H9 (cell line): ENCODE results near the gene CCDC137. TPM values are rescaled to one million over a fixed set of nuclear protein-coding genes. Genes with fewer than 3 reads are reported as not detected.

Experiments
- DNase-seq: peaks from one replicate; pipeline ENCODE4 v3.0.0-alpha.2; 2017
- H2AFZ ChIP-seq: one replicate; pipeline ENCODE4 v1.6.1; 2013; ENCODE audit warnings: mild to moderate bottlenecking, low read length, control low read depth, moderate library complexity
- H2AK5ac ChIP-seq: 2 replicates; pipeline ENCODE4 v1.6.1; 2013; ENCODE audit warnings: low read length, control low read depth, mixed read lengths; ENCODE audit not compliant: insufficient read length
- H2BK120ac ChIP-seq: one replicate; pipeline ENCODE4 v1.6.1; 2013; ENCODE audit warnings: low read depth, mild to moderate bottlenecking, low read length, control low read depth, inconsistent platforms; ENCODE audit not compliant: poor library complexity, severe bottlenecking
- H2BK12ac ChIP-seq: 2 replicates; pipeline ENCODE4 v1.6.1; 2013; ENCODE audit warnings: low read length, control low read depth, mixed read lengths, low read depth; ENCODE audit not compliant: insufficient read length
- H2BK15ac ChIP-seq: 2 replicates; pipeline ENCODE4 v1.6.1; 2013; ENCODE audit warnings: low read depth, low read length, control low read depth
- H2BK20ac ChIP-seq: one replicate; pipeline ENCODE4 v1.6.1; 2013; ENCODE audit warnings: low read depth, mild to moderate bottlenecking, low read length, control low read depth, inconsistent platforms; ENCODE audit not compliant: poor library complexity, severe bottlenecking
- H2BK5ac ChIP-seq: 2 replicates; pipeline ENCODE4 v1.6.1; 2013; ENCODE audit warnings: low read length, control low read depth, mixed read lengths; ENCODE audit not compliant: insufficient read length
- H3K14ac ChIP-seq: 2 replicates; pipeline ENCODE4 v1.6.1; 2013; ENCODE audit warnings: low read length, control low read depth; ENCODE audit not compliant: insufficient read depth
- H3K18ac ChIP-seq: 2 replicates; pipeline ENCODE4 v1.6.1; 2013; ENCODE audit warnings: low read depth, mild to moderate bottlenecking, mixed read lengths, low read length, control low read depth; ENCODE audit not compliant: insufficient read length
- H3K23ac ChIP-seq: 2 replicates; pipeline ENCODE4 v1.6.1; 2013; ENCODE audit warnings: low read length, control low read depth, mixed read lengths, low read depth; ENCODE audit not compliant: insufficient read length
- H3K23me2 ChIP-seq: 2 replicates; pipeline ENCODE4 v1.6.1; 2013; ENCODE audit warnings: low read depth, mild to moderate bottlenecking, mixed read lengths, low read length, control low read depth; ENCODE audit not compliant: insufficient read length, poor library complexity, severe bottlenecking
- H3K27ac ChIP-seq: 2 replicates; pipeline ENCODE4 v1.5.1; 2013; ENCODE audit warnings: low read length, control low read depth, mixed read lengths, low read depth; ENCODE audit not compliant: insufficient read length
- H3K27me3 ChIP-seq: 2 replicates; pipeline ENCODE4 v1.6.1; 2013; ENCODE audit warnings: low read length, control low read depth, inconsistent platforms; ENCODE audit not compliant: insufficient read depth
- H3K4ac ChIP-seq: 2 replicates; pipeline ENCODE4 v1.6.1; 2013; ENCODE audit warnings: low read depth, mild to moderate bottlenecking, control low read depth, inconsistent platforms, low read length, moderate library complexity
- H3K4me1 ChIP-seq: 2 replicates; pipeline ENCODE4 v1.6.1; 2013; ENCODE audit warnings: low read length, control low read depth, inconsistent platforms; ENCODE audit not compliant: insufficient read depth
- H3K4me2 ChIP-seq: 2 replicates; pipeline ENCODE4 v1.6.1; 2013; ENCODE audit warnings: low read length, control low read depth, mixed read lengths; ENCODE audit not compliant: insufficient read length, insufficient read depth
- H3K56ac ChIP-seq: 2 replicates; pipeline ENCODE4 v1.6.1; 2013; ENCODE audit warnings: low read depth, mild to moderate bottlenecking, mixed read lengths, low read length, control low read depth; ENCODE audit not compliant: insufficient read length
- H3K79me1 ChIP-seq: 2 replicates; pipeline ENCODE4 v1.6.1; 2013; ENCODE audit warnings: low read depth, mild to moderate bottlenecking, moderate library complexity, low read length, control low read depth, inconsistent platforms; ENCODE audit not compliant: insufficient read depth, poor library complexity, severe bottlenecking
- H3K79me2 ChIP-seq: 2 replicates; pipeline ENCODE4 v1.6.1; 2013; ENCODE audit warnings: low read length, control low read depth, inconsistent platforms; ENCODE audit not compliant: insufficient read depth
- H3K9ac ChIP-seq: 2 replicates; pipeline ENCODE4 v1.6.1; 2013; ENCODE audit warnings: low read length, control low read depth, mixed read lengths; ENCODE audit not compliant: insufficient read length; ENCODE audit errors: extremely low read depth
- H3K9me3 ChIP-seq: one replicate; pipeline ENCODE4 v1.6.1; 2013; ENCODE audit warnings: low read depth, low read length, inconsistent platforms; ENCODE audit not compliant: control insufficient read depth
- H3T11ph ChIP-seq: one replicate; pipeline ENCODE4 v1.6.1; 2013; ENCODE audit warnings: mild to moderate bottlenecking, low read length, control low read depth, inconsistent platforms
- H4K20me1 ChIP-seq: one replicate; pipeline ENCODE4 v1.6.1; 2013; ENCODE audit not compliant: control insufficient read depth, insufficient read length, insufficient read depth
- H4K5ac ChIP-seq: 2 replicates; pipeline ENCODE4 v1.6.1; 2013; ENCODE audit warnings: low read depth, mild to moderate bottlenecking, mixed read lengths, low read length, control low read depth; ENCODE audit not compliant: insufficient read length
- H4K8ac ChIP-seq: replicated peaks from 2 replicates; pipeline ENCODE4 v1.6.1; 2013; ENCODE audit warnings: low read length, control low read depth, mixed read lengths, low read depth; ENCODE audit not compliant: insufficient read length
- H4K91ac ChIP-seq: 2 replicates; pipeline ENCODE4 v1.6.1; 2013; ENCODE audit warnings: low read depth, mild to moderate bottlenecking, moderate library complexity, mixed read lengths, low read length, control low read depth; ENCODE audit not compliant: insufficient read length
- H3K27ac Mint-ChIP-seq, 3 experiments: 2 replicates in 2 of 3; 3 replicates in 1 of 3; pipeline ENCODE4 v1.8.0; 2020 to 2021; ENCODE audit warnings: mixed read lengths in 3 of 3, mild to moderate bottlenecking in 1 of 3, moderate library complexity in 1 of 3
- H3K27me3 Mint-ChIP-seq: 2 replicates; pipeline ENCODE4 v1.8.0; 2021; ENCODE audit warnings: low read depth, mild to moderate bottlenecking, moderate library complexity, mixed read lengths
- H3K36me3 Mint-ChIP-seq, 3 experiments: 2 replicates in 2 of 3; 3 replicates in 1 of 3; pipeline ENCODE4 v1.8.0; 2020 to 2021; ENCODE audit warnings: low read depth in 3 of 3, mixed read lengths in 3 of 3; ENCODE audit not compliant: insufficient read depth in 1 of 3
- H3K4me1 Mint-ChIP-seq, 2 experiments: 2 replicates each; pipeline ENCODE4 v1.8.0; 2020; ENCODE audit warnings: mixed read lengths in 2 of 2
- H3K4me3 Mint-ChIP-seq, 2 experiments: 2 replicates in 1 of 2; 3 replicates in 1 of 2; pipeline ENCODE4 v1.8.0; 2020 to 2021; ENCODE audit warnings: mild to moderate bottlenecking in 2 of 2, mixed read lengths in 2 of 2, moderate library complexity in 1 of 2
- H3K9me3 Mint-ChIP-seq, 2 experiments: 2 replicates in 1 of 2; 3 replicates in 1 of 2; pipeline ENCODE4 v1.8.0; 2020; ENCODE audit warnings: mild to moderate bottlenecking in 2 of 2, mixed read lengths in 2 of 2, moderate library complexity in 1 of 2
- CTCF ChIP-seq: fragments of 200-600 bp; sonication (generic); conservative IDR thresholded peaks from 3 replicates; pipeline ENCODE4 v1.8.0; 2021; ENCODE audit warnings: antibody characterized with exemption, mild to moderate bottlenecking
- WGBS: extraction: QIAGEN DNeasy Blood & Tissue Kit; methylation state at CpG from one replicate; pipeline ENCODE4 v1.1.7; 2013; ENCODE audit warnings: missing lambda C conversion rate, low lambda C conversion rate, mixed read lengths; ENCODE audit not compliant: insufficient read length; ENCODE audit errors: extremely low coverage; 5-methylcytosine and 5-hydroxymethylcytosine counted together
- total RNA-seq: library from RNA; stranded (reverse); gene quantifications from 2 replicates; pipeline ENCODE4 v1.2.1, GENCODE V29; 2021

CCDC137 gene
- total RNA-seq, 1 experiment from 2014 or later, result 60.8 TPM

DNA sequence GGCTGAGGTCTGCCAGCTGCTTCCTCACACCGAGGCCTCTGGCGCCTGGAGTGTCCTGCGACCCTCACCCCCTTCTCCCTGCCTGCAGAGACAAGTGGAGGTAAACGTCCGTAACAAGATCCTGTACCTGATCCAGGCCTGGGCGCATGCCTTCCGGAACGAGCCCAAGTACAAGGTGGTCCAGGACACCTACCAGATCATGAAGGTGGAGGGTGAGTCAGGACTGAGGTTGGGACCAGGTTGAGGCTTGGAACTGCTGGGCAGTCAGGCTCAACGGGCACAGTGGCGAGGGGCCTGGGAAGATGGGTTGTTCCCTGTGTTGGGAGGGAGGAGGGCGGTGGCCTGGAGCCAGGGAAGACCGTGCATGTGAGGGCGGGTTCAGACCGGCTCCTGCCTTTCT lies 22.1 kb downstream of the CCDC137 start:
- no peak overlapping the region for H3K9ac ChIP-seq
- H4K5ac ChIP-seq, result no peak overlapping the region
- no peak overlapping the region for H2BK5ac ChIP-seq
- no peak overlapping the region for H4K91ac ChIP-seq
- no peak overlapping the region for H3K23ac ChIP-seq
- no peak overlapping the region for H2AK5ac ChIP-seq
- H3K4ac ChIP-seq, result no peak overlapping the region
- H2BK120ac ChIP-seq, result no peak overlapping the region
- WGBS, result no CpG with 5 or more reads among the region's 14 CpGs
- H2BK15ac ChIP-seq, result no peak overlapping the region
- H3K23me2 ChIP-seq, result peaks cover 6% of the 10 kb centered on the region
- no peaks in the 10 kb centered on the region for H3K27me3 ChIP-seq
- peaks cover 6% of the 10 kb centered on the region; the same call in 1 of the 2 replicates for H3K79me2 ChIP-seq
- H3K9me3 ChIP-seq, result no peaks in the 10 kb centered on the region
- no peaks in the 10 kb centered on the region for H4K20me1 ChIP-seq
- no peak for TF ChIP-seq CTCF
- H3K9me3 Mint-ChIP-seq, result no peaks in the 10 kb centered on the region
- no peaks in the 10 kb centered on the region for H3K27me3 Mint-ChIP-seq
- H3K4me1 Mint-ChIP-seq, result peaks cover 7 to 11% of the 10 kb centered on the region in 2 experiments
- no peak overlapping the region for H3T11ph ChIP-seq
- H3K18ac ChIP-seq, result no peak overlapping the region
- H3K4me1 ChIP-seq, result no peaks in the 10 kb centered on the region
- DNase-seq, result no peak
- H2BK12ac ChIP-seq, result no peak overlapping the region
- peak overlapping the region in 1 of 3 experiments; percentile 44; a peak in 2 of 7 replicates for H3K27ac Mint-ChIP-seq
- peaks cover 5% of the 10 kb centered on the region for H3K79me1 ChIP-seq
- no peak overlapping the region for H4K8ac ChIP-seq
- peaks cover 37 to 64% (median 59%) of the 10 kb centered on the region in 3 experiments for H3K36me3 Mint-ChIP-seq
- no peak overlapping the region for H3K4me3 Mint-ChIP-seq
- no peak overlapping the region for H3K56ac ChIP-seq
- no peak overlapping the region for H3K4me2 ChIP-seq
- H2BK20ac ChIP-seq, result no peak overlapping the region
- no peak overlapping the region for H2AFZ ChIP-seq
- no peak overlapping the region for H3K14ac ChIP-seq
- no peak overlapping the region for H3K27ac ChIP-seq
